Transverse colon (tissue), 4 donors: ENCODE data around the gene LRRC73.

Experiments used
- POLR2A ChIP-seq: fragments of 450-650 bp; IDR thresholded peaks from one replicate; pipeline ENCODE4 v1.6.1; 2016; ENCODE audit warnings: antibody characterized with exemption, mild to moderate bottlenecking, moderate library complexity
- POLR2AphosphoS5 ChIP-seq, 3 donors: sonication (generic); formaldehyde crosslinking; IDR thresholded peaks; one replicate each; pipeline ENCODE4 v1.6.1; 2016; ENCODE audit warnings: antibody characterized with exemption in 3 of 3
- TF ChIP-seq, protein P1 (sequence below), 5 experiments: fragments of 200-600 bp in 3 of 5; fragments of 450-650 bp in 2 of 5; sonication (generic) in 3 of 5; IDR thresholded peaks; 1 replicate in 2 of 5; 2 replicates in 3 of 5; pipeline ENCODE4 v1.5.1; 2016 to 2017; ENCODE audit warnings: antibody characterized with exemption in 5 of 5, inconsistent platforms in 3 of 5, mild to moderate bottlenecking in 2 of 5, moderate library complexity in 1 of 5

DNA sequence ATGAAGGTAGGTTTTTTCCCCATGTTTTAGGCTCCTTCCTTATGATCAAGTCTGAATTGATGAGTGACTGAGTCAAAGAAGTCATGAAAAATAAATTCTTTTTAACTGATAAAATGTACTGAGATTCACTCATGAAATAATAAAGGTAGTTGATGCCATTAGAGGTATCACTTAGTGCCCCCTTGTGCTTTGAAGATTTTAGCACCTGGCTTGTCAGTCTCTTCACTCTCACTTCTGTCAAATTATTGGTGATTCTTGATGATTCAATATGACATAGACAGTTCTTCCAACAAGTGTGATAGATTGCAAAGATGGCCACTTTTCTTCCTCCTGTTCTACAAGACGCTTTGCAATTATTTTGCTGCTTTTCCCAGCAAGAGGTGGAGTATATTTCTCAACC is 50.6 kb downstream of the LRRC73 start:
- TF ChIP-seq, protein P1, sequence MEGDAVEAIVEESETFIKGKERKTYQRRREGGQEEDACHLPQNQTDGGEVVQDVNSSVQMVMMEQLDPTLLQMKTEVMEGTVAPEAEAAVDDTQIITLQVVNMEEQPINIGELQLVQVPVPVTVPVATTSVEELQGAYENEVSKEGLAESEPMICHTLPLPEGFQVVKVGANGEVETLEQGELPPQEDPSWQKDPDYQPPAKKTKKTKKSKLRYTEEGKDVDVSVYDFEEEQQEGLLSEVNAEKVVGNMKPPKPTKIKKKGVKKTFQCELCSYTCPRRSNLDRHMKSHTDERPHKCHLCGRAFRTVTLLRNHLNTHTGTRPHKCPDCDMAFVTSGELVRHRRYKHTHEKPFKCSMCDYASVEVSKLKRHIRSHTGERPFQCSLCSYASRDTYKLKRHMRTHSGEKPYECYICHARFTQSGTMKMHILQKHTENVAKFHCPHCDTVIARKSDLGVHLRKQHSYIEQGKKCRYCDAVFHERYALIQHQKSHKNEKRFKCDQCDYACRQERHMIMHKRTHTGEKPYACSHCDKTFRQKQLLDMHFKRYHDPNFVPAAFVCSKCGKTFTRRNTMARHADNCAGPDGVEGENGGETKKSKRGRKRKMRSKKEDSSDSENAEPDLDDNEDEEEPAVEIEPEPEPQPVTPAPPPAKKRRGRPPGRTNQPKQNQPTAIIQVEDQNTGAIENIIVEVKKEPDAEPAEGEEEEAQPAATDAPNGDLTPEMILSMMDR (IDR thresholded peaks at IDR 0.05), result no peak
- TF ChIP-seq POLR2AphosphoS5 (IDR thresholded peaks at IDR 0.05), result no peak
- TF ChIP-seq POLR2A, result no peak
